IPS DF 6.9 (cell line): ENCODE measurements around the gene KLHL3.
"Not testable (repeated sequence)": the region's sequence is repeated elsewhere in the genome, so short reads cannot be mapped to it uniquely, and the experiment has no call there.

Experiments used
- DNase-seq: peaks from one replicate; pipeline ENCODE4 v3.0.0-alpha.2; 2013; ENCODE audit warnings: low read depth, low spot score
- H3K27ac ChIP-seq: one replicate; pipeline ENCODE4 v1.5.1; 2013; ENCODE audit warnings: low read length, control low read depth
- H3K27me3 ChIP-seq: 2 replicates; pipeline ENCODE4 v1.6.1; 2013; ENCODE audit warnings: mild to moderate bottlenecking, low read length; ENCODE audit not compliant: control insufficient read depth, insufficient read depth
- H3K36me3 ChIP-seq: 2 replicates; pipeline ENCODE4 v1.6.1; 2013; ENCODE audit warnings: low read length; ENCODE audit not compliant: control insufficient read depth, insufficient read depth
- H3K4me1 ChIP-seq: 2 replicates; pipeline ENCODE4 v1.6.1; 2013; ENCODE audit warnings: low read length; ENCODE audit not compliant: control insufficient read depth, insufficient read depth
- H3K4me3 ChIP-seq: 2 replicates; pipeline ENCODE4 v1.5.1; 2013; ENCODE audit warnings: mild to moderate bottlenecking, low read length
- H3K9me3 ChIP-seq: 2 replicates; pipeline ENCODE4 v1.6.1; 2013; ENCODE audit warnings: low read length, inconsistent platforms; ENCODE audit not compliant: control insufficient read depth, insufficient read depth
- WGBS: extraction: QIAGEN DNeasy Blood & Tissue Kit; methylation state at CpG from one replicate; pipeline ENCODE4 v1.1.7; 2013; ENCODE audit warnings: mixed read lengths, missing lambda C conversion rate; ENCODE audit not compliant: insufficient read length, insufficient coverage; 5-methylcytosine and 5-hydroxymethylcytosine counted together

KLHL3 gene

DNA sequence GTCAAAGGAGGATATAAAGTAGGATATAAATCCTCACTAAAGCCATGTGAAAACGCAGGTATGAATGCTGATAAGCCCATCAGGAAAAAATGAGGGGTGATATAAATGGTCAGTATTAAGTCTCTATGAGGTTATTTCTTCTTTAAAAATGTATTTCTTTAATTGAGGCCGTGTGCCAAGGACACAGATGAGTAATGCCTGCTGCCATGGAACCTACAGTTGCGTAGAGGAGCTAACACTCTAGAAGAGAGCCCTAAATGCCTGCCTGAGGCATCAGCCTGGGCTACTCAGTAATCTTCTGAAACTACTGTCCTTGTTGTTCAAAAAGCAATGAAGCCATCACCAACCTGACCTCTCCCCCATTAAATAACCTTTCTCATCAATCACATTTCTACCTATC lies 84.9 kb downstream of the KLHL3 start:
- H3K27me3 ChIP-seq: no peaks in the 10 kb centered on the region
- H3K4me1 ChIP-seq: no peaks in the 10 kb centered on the region
- 0 out of 2 replicates have a peak, but pooled peaks cover 4% of the 10 kb centered on the region for H3K36me3 ChIP-seq
- no peak overlapping the region for H3K4me3 ChIP-seq
- no peak for DNase-seq
- WGBS: no CpG with 5 or more reads among the region's 3 CpGs
- no peaks in the 10 kb centered on the region for H3K9me3 ChIP-seq
- no peak overlapping the region for H3K27ac ChIP-seq

DNA sequence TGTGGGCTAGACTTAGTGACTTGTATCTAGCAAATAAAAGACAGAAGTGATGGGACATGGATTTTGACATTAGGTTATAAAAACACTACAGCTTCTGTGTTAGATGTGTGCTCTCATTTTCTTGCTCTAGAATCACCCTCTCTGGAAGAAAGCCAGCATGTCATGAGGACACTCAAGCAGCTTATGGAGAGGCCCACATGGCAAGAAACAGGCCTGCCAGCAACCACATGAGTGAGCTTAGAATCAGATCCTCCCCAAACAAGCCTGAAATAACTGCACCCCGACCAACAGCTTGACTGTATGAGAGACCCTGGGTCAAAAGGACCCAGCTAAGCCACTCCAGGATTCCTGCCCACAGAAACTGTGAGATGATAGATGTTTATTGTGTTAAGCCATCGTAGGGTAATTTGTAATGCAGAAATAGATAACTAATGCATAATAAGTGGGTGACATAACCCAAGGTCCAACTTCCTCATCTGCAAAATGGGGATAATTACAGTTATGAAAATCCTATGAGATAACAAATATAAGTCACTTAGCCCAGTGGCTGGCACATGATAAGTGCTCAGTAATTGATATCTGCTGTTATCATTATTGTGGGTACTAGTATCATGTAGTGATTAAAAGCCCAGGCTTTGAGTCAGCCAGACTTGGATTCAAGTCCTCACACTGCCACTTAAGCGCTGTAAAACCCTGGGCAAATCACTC lies 86.5 kb downstream of the KLHL3 start:
- no peaks in the 10 kb centered on the region for H3K27me3 ChIP-seq
- H3K36me3 ChIP-seq: 0 out of 2 replicates have a peak, but pooled peaks cover 4% of the 10 kb centered on the region
- WGBS: no CpG with 5 or more reads among the region's 3 CpGs
- H3K4me3 ChIP-seq: no peak overlapping the region
- H3K4me1 ChIP-seq: no peaks in the 10 kb centered on the region
- DNase-seq: no peak
- no peak overlapping the region for H3K27ac ChIP-seq
- no peaks in the 10 kb centered on the region for H3K9me3 ChIP-seq

DNA sequence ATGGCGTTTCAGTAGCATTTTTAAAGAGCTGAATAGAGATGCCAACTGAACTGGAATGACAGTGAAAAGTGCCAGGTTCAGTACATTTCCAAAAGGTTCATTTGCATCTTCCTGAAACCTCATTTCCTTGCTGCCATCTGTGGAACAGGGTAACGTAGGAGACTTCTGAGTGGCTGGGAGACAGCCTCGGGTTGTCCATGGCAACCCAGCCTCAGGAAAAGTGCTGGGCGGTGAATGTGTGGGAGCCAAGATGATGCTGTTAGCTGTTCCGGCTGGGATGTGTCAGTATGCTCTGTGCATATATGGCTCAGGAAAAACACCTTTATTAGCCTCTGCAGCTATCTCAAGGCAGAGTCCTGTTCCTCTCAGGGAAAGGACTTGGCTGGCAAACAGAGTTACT lies 87.5 kb downstream of the KLHL3 start:
- H3K27me3 ChIP-seq: no peaks in the 10 kb centered on the region
- H3K4me1 ChIP-seq: no peaks in the 10 kb centered on the region
- no peak overlapping the region for H3K27ac ChIP-seq
- no peak overlapping the region for H3K4me3 ChIP-seq
- H3K9me3 ChIP-seq: no peaks in the 10 kb centered on the region
- no CpG with 5 or more reads among the region's 5 CpGs for WGBS
- 0 out of 2 replicates have a peak, but pooled peaks cover 4% of the 10 kb centered on the region for H3K36me3 ChIP-seq
- no peak for DNase-seq

DNA sequence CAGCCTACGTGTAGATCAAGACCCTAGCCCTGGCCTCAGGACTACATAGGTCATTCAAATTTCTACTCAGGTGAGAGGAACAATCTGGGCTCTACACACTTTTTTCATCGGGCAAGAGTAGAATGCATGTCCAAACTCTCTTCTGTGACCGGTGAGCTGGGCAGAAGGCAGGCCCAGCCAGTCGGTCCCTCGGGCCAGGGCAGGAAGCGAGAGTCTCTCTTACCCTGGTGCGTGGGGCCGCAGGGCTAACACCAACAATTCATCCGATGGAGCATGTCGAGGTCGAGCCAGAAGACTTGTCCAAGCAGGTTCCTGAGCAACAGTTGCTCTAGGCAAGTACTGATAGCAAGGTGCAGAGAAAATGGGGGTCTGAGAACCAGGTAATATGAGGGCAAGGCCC lies 88.5 kb downstream of the KLHL3 start:
- H3K36me3 ChIP-seq: 0 out of 2 replicates have a peak, but pooled peaks cover 4% of the 10 kb centered on the region
- H3K27me3 ChIP-seq: no peaks in the 10 kb centered on the region
- H3K9me3 ChIP-seq: no peaks in the 10 kb centered on the region
- no peaks in the 10 kb centered on the region for H3K4me1 ChIP-seq
- no CpG with 5 or more reads among the region's 11 CpGs for WGBS
- DNase-seq: no peak
- no peak overlapping the region for H3K4me3 ChIP-seq
- no peak overlapping the region for H3K27ac ChIP-seq

DNA sequence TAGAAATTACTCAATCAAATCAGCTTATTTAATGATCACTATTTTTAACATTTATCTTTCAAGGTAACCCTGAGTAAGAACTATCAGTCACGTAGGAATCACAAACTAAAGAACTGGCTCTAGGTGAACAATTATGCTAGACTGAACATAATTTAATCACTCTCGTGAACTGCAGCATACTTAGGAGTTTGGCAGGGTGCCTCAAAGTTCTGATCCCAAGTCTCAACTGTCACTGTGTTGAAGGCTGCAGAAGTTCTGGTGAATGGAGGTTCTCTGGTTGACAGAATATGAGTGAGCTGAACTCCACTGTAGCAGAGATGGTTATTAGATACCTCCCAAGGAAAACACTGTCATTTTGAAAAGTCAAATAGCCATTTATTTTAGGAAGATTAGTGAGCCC lies 89.1 kb downstream of the KLHL3 start:
- Histone ChIP-seq H3K27me3 (no peaks in the 10 kb centered on the region), H3K27ac (no peak overlapping the region), H3K9me3 (no peaks in the 10 kb centered on the region), H3K4me3 (no peak overlapping the region), H3K36me3 (0 out of 2 replicates have a peak, but pooled peaks cover 4% of the 10 kb centered on the region), H3K4me1 (no peaks in the 10 kb centered on the region)
- WGBS: no CpG with 5 or more reads among the region's 2 CpGs
- DNase-seq: no peak

DNA sequence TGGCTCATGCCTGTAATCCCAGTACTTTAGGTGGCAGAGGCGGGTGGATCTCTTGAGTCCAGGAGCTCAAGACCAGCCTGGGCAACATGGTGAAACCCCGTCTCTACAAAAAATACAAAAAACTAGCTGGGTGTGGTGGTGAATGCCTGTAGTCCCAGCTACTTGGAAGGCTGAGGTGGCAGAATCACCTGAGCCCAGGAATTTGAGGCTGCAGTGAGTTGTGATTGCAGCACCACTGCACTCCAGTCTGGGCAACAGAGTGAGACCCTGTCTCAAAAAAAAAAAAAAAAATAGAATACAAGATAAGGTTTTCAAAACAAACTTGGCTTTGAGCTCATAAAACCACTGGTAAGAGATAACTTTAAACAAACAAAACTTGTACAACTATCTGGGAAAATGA lies 92.8 kb downstream of the KLHL3 start:
- H3K27me3 ChIP-seq, H3K9me3 ChIP-seq, H3K36me3 ChIP-seq, H3K27ac ChIP-seq, H3K4me3 ChIP-seq, DNase-seq, H3K4me1 ChIP-seq: not testable (repeated sequence)
- WGBS: no CpG with 5 or more reads among the region's 2 CpGs

DNA sequence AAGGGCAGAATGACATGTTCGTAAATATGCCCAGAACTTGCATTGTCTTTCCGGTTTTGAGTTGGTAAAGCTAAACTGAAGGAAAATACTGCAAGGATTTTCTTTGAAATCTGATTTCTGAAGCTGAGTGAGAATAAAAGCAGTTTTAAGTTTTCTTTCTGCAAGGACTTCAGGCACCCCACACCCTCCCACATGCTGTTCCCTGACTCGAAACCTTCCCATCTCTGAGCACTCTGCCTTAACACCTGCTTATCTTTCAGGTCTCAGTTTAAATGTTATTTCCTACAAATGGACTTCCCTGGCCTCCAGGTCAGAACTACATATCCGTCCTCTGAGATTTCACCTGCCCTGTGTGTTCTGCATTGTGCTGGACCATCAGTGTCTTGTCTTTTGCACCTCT lies 93.8 kb downstream of the KLHL3 start:
- Histone ChIP-seq H3K36me3 (no peaks in the 10 kb centered on the region), H3K9me3 (no peaks in the 10 kb centered on the region; the same call in 1 of the 2 replicates), H3K4me3 (no peak overlapping the region), H3K27me3 (no peaks in the 10 kb centered on the region), H3K4me1 (no peaks in the 10 kb centered on the region), H3K27ac (no peak overlapping the region)
- no CpG with 5 or more reads among the region's 4 CpGs for WGBS
- no peak for DNase-seq

DNA sequence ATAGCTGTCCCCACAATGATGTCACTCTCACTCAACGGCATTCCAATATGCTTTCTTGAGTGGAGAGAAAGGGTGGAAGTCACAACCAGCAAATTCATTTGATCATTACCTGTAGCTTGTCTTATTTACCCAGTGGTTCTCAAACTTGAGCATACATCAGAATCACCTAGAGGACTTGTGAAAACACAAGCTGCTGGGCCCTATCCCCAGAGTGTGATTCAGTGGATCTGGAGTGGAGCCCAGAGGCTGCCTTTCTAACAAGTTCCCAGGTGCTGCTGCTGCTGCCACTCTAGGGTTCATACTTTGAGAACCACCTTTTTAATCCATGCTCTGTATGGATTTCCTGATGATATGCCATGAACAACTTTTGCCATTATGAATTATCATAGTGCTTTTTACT lies 94.7 kb downstream of the KLHL3 start:
- Histone ChIP-seq H3K4me3 (no peak overlapping the region), H3K27ac (no peak overlapping the region), H3K36me3 (no peaks in the 10 kb centered on the region), H3K9me3 (no peaks in the 10 kb centered on the region; the same call in 1 of the 2 replicates), H3K4me1 (no peaks in the 10 kb centered on the region), H3K27me3 (no peaks in the 10 kb centered on the region)
- no peak for DNase-seq
- WGBS: no CpG with 5 or more reads among the region's 1 CpG

DNA sequence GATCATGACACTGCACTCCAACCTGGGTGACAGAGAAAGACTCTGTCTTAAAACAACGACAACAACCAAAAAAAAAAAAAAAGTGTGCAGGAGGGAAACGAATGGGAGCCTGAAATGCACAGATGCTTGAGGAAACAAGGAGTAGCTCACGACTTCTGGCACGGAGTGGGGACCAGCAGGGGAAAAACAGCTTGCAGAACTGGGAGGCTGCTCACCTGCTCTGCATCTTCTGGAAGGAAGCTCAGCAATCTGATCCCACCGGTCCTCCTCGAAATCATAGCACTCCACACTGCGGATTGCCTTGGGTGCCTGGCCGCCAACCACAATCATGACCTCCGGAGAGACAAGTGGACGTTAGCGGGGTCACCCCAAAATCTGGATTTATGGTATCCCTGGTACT lies 96.2 kb downstream of the KLHL3 start:
- no peaks in the 10 kb centered on the region for H3K36me3 ChIP-seq
- no peaks in the 10 kb centered on the region for H3K27me3 ChIP-seq
- DNase-seq: no peak

DNA sequence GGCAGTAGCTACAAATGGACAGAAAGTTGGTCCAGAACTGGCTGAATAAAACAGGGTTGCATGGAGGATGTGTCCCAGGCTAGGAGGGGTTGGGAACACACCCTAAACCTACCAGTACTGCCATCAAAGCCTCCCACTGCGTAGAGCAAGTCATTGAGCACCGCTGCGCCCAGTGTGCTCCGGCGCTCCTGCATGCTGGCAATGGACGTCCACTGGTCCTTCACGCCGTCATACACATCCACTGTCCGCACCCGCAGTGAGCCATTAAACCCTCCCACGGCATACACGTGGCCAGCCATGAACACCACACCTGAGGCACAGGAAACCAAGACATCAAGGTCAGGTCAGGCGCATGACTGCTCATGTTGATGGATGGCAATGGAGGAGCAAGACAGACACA lies 97.0 kb downstream of the KLHL3 start:
- no CpG with 5 or more reads among the region's 13 CpGs for WGBS
- Histone ChIP-seq H3K27me3 (no peaks in the 10 kb centered on the region), H3K36me3 (no peaks in the 10 kb centered on the region), H3K4me1 (no peaks in the 10 kb centered on the region), H3K9me3 (no peaks in the 10 kb centered on the region; the same call in 1 of the 2 replicates), H3K27ac (no peak overlapping the region), H3K4me3 (no peak overlapping the region)
- no peak for DNase-seq

More for the DNA sequence above, 96.2 kb downstream of the KLHL3 start:
- Histone ChIP-seq H3K9me3 (no peaks in the 10 kb centered on the region; the same call in 1 of the 2 replicates), H3K27ac (no peak overlapping the region), H3K4me1 (no peaks in the 10 kb centered on the region), H3K4me3 (no peak overlapping the region)
- no CpG with 5 or more reads among the region's 11 CpGs for WGBS
